GM18858 (cell line): Measurements from ENCODE around the gene AKT1.
"Not testable (repeated sequence)": the region's sequence is repeated elsewhere in the genome, so short reads cannot be mapped to it uniquely, and the experiment has no call there.

Source experiments
- ATAC-seq: cut with Tn5 transposase; IDR thresholded peaks from one replicate; pipeline ENCODE4 v1.9.1; 2021; ENCODE audit not compliant: unreplicated experiment

AKT1 gene

DNA sequence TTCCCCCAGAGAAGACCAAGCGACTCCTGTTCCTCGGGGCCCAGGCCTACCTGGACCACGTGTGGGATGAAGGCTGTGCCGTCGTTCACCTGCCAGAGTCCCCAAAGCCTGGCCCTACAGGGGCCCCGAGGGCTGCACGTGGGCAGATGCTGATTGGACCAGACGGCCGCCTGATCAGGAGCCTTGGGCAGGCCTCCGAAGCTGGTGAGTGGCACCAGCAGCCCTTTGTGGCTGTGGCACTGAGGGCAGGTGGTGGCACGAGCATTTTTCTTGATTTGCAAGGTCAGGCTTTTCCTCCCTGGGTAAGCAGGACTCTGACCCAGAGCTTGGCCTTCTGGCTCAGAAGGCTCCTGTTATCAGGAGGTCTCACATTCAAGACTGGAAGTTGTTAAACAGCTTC, 39.9 kb downstream of the AKT1 start:
- no peak for ATAC-seq

GRCh38 chr14:104754213-104754851, 41.2 kb downstream of the AKT1 start:
- no peak for ATAC-seq

DNA sequence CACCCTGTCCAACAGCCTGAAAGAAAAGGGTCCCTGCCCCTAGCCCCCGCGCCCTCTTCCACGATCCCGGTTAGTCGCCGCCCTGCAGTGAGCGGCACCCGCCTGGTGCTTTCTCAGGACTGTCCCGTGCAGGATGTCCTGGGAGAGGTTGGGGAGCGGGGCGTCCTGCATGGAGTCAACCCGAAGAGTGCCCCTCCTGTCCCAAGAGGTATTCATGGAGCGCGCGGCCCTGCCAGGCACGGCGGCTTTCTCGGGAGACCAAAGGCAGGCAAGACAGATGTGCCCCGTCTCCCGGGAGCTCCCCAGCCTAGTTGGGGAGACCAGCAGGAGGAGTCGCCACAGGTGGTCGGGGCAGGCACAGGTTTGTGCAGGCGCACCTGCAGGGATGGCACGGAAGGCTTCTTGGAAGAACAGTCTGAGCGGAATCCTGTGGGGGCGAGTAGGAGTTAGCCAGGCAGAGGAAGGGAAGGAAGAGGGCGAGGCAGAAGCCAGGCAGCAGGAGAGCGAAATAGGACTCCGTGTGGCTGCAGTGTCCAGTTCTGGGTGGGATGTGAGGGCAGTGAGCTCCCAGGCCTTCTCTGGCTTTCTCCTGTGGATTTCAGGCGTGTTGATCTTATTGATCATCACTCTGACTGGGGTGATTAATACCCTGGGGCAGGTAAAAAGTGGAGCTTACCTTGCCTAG, 41.9 kb downstream of the AKT1 start:
- ATAC-seq = no peak

DNA sequence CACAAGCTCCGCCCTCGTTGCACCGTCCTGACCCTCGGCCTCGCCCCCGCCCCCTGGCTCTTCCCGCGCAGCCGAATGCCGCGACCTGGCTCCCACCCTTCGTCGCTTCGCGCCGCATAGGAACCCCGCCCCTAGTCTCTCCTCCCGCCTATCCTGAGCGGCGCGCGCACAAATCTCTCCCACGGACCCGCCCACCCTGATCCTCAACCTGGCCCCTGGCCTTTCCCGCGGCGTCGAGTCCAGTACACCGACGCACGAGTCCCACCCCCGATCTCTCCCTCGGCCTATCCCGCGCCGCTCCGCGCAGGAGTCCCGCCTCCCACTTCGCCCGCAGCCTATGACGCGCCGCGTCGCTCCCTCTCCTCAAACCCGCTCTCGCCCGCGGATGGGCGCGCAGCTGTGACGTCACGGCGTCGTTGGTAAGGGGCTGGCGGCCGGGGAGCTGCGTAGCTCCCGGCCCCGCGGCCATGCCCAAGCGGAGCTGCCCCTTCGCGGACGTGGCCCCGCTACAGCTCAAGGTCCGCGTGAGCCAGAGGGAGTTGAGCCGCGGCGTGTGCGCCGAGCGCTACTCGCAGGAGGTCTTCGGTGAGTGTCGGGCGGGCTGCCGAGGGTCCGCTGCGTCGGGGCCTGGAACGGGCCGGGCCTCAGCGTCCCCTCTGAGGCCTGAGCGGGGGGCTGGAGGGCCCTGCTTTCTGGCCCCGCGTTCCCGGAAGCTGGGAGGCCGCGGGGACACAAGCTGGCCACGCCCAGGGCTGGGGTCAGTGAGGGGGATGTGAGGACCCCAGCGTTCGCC, 42.6 kb downstream of the AKT1 start, which contains the start of gene SIVA1:
SIVA1 (plus strand) TSS at position 413 of the 793 bp plus-strand sequence; CDS start at position 468, 55 bp downstream.
- ATAC-seq = peak; percentile 88

DNA sequence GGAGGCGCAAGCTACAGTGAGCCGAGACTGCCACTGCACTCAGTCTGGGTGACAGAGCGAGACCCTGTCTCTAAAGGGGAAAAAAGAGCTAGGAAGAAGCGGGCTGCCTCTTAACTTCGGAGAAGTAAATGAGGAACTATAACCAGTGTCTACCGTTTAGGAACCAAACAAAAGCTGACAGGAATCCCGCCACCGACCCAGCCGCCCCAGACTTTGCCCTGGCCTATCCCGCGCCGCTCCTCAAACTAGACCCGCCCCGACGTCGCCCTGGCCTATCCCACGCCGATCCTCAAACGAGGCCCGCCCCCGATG, 43.2 kb downstream of the AKT1 start:
- ATAC-seq = peak; percentile 54

GRCh38 chr14:104751539-104752422, 43.8 kb downstream of the AKT1 start:
- ATAC-seq = no peak

DNA sequence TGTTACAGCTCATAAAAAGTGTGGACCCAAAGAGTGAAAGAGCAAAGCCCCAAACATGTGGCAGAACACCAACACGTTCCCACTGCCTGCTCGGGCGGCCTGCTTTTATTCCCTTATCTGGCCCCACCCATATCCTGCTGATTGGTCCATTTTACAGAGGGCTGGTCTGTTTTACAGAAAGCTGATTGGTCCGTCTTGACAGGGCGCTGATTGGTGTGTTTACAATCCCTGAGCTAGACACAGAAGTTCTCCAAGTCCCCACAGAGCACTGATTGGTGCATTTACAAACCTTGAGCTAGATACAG, 44.8 kb downstream of the AKT1 start:
- not testable (repeated sequence) for ATAC-seq

DNA sequence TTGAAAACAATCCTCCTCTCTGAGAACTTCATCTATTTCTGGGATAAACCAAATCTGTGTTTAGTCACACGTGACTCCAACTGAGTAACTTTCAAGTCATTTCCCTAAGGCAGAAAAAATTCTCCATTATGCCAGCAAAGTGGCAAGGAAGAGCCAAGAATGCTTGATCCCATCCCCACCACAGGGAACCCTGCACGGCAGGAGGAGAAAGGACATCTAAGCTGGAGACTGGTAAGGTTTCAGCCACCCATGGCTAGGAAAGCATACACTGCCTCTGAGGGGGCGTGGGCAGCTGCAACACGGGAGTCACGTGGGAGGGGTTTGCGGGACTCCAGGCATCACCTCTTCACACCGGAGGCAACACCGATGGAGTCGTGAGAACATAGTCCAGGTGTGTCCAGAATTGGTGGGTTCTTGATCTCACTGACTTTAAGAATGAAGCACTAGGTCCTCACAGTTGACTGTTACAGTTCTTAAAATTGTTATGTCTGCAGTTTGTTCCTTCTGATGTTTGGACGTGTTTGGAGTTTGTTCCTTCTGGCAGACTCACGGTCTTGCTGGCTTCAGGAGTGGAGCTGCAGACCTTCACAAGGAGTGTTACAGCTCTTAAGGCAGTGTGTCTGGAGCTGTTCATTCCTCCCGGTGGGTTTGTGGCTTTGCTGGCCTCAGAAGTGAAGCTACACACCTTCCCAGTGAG, 45.3 kb downstream of the AKT1 start:
- no peak for ATAC-seq

DNA sequence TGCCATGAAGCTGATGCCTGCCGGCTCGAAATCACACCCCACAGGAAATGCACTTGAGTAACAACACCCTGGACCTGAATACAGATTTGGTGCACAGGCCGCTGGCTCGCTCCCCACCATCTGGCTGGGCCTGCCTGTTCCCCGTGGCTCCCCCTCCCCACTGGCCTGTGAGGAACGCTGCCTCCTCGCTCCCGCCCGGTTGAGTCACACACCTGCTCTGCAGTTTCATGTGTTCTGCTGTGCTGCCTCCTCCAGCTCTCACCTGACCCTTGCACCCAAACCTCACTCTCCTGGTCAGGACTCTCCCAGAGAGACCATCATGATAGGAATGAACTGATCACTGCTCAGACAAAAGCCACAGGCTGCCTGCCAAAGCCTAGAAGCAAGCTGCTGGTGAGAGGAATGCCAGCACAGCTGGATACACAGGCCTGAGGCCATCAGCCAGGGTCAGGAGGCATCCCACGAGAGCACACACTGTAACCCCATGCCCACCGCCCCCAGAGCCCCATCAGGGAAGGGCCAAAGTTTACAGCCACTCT, 46.4 kb downstream of the AKT1 start:
- no peak for ATAC-seq

GRCh38 chr14:104747876-104748275, 47.7 kb downstream of the AKT1 start:
- ATAC-seq = no peak

- no peak for ATAC-seq
Observed at GRCh38 chr14:104746934-104747481, 48.5 kb downstream of the AKT1 start.

GRCh38 chr14:104746071-104746545, 49.4 kb downstream of the AKT1 start:
- ATAC-seq = no peak

- no peak for ATAC-seq
Observed at GRCh38 chr14:104745431-104745830, 50.1 kb downstream of the AKT1 start.

DNA sequence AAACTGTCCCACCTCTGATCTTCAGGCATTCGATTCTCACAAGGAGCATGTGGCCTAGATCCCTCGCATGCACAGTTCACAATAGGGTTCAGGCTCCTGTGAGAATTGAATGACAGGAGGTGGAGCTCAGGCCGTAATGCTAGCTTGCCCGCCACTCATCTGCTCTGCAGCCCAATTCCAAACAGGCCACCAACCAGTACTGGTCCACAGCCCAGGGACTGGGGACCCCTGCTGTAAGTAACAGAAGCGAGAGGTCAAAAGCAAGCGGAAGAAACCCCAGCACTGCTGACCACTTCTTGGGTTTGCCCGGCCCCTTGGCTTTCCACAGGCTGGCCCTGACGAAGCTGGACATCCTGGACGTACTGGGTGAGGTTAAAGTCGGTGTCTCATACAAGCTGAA, 51.1 kb downstream of the AKT1 start:
- no peak for ATAC-seq

GRCh38 chr14:104743461-104744380, 51.8 kb downstream of the AKT1 start:
- ATAC-seq = no peak

- ATAC-seq = no peak
Observed at GRCh38 chr14:104742586-104743455, 52.7 kb downstream of the AKT1 start.

DNA sequence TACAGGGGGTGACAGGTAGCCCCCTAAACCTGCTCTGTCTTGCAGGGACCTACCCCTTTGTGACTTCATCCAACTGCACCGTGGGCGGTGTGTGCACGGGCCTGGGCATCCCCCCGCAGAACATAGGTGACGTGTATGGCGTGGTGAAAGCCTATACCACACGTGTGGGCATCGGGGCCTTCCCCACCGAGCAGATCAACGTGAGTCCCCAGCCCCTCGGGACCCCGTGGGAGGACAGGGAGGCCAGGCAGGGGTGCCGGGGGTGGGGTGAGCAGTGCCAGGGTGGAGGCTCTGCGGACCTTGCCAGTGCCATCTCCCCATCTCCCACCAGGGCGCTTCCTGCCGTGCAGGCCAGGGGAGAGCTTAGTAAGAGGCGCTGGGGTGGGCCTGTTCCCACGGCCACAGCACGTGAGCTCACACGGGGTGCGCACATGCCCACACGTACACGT, 53.7 kb downstream of the AKT1 start:
- no peak for ATAC-seq
